Endothelial cell (in vitro differentiated cells): ENCODE measurements around the gene CIAPIN1. TPM values are rescaled to one million over a fixed set of nuclear protein-coding genes. Genes with fewer than 3 reads are reported as not detected.

ENCODE experiments used
- DNase-seq: peaks from one replicate; pipeline ENCODE4 v3.0.0; 2021; ENCODE audit warnings: low spot score
- H3K27ac Mint-ChIP-seq: one replicate; pipeline ENCODE4 v1.8.0; 2021; ENCODE audit warnings: mixed read lengths, inconsistent platforms; ENCODE audit not compliant: unreplicated experiment
- H3K27me3 Mint-ChIP-seq: one replicate; pipeline ENCODE4 v1.8.0; 2021; ENCODE audit warnings: mild to moderate bottlenecking, moderate library complexity, mixed read lengths, inconsistent platforms; ENCODE audit not compliant: unreplicated experiment
- H3K36me3 Mint-ChIP-seq: one replicate; pipeline ENCODE4 v1.8.0; 2021; ENCODE audit warnings: mild to moderate bottlenecking, low read depth, mixed read lengths, inconsistent platforms; ENCODE audit not compliant: unreplicated experiment
- H3K4me1 Mint-ChIP-seq: one replicate; pipeline ENCODE4 v1.8.0; 2021; ENCODE audit warnings: mild to moderate bottlenecking, mixed read lengths, inconsistent platforms; ENCODE audit not compliant: unreplicated experiment
- H3K4me3 Mint-ChIP-seq: one replicate; pipeline ENCODE4 v1.8.0; 2021; ENCODE audit warnings: mild to moderate bottlenecking, mixed read lengths, inconsistent platforms; ENCODE audit not compliant: unreplicated experiment
- H3K9me3 Mint-ChIP-seq: one replicate; pipeline ENCODE4 v1.8.0; 2021; ENCODE audit warnings: mixed read lengths, inconsistent platforms; ENCODE audit not compliant: unreplicated experiment
- CTCF ChIP-seq: fragments of 200-600 bp; sonication (generic); IDR thresholded peaks from one replicate; pipeline ENCODE4 v1.5.0; 2021; ENCODE audit warnings: antibody characterized with exemption; ENCODE audit not compliant: unreplicated experiment
- total RNA-seq: library from RNA; stranded (reverse); fragmentation: NEBNext Ultra II Directional; extraction: Animal tissue kit (Norgen Biotek cat#: 25700); gene quantifications from one replicate; pipeline ENCODE4 v1.2.1, GENCODE V29; 2021; ENCODE audit not compliant: unreplicated experiment

Gene CIAPIN1
- total RNA-seq, 1 donor from 2014 or later, result 82.6 TPM

GRCh38 chr16:57388359-57389086 lies 58.7 kb downstream of the CIAPIN1 start:
- H3K4me3 Mint-ChIP-seq, result no peak overlapping the region
- peaks cover 3% of the 10 kb centered on the region for H3K4me1 Mint-ChIP-seq
- DNase-seq, result no peak
- no peak for TF ChIP-seq CTCF
- H3K36me3 Mint-ChIP-seq, result no peaks in the 10 kb centered on the region
- peaks cover 12% of the 10 kb centered on the region for H3K27me3 Mint-ChIP-seq
- no peaks in the 10 kb centered on the region for H3K9me3 Mint-ChIP-seq
- H3K27ac Mint-ChIP-seq, result no peak overlapping the region

- Mint-ChIP-seq H3K27me3 (peaks cover 12% of the 10 kb centered on the region), H3K36me3 (no peaks in the 10 kb centered on the region), H3K9me3 (no peaks in the 10 kb centered on the region), H3K4me3 (no peak overlapping the region), H3K27ac (no peak overlapping the region), H3K4me1 (peaks cover 3% of the 10 kb centered on the region)
- TF ChIP-seq CTCF, result no peak
- no peak for DNase-seq
Observed at GRCh38 chr16:57387598-57388354, 59.4 kb downstream of the CIAPIN1 start.

GRCh38 chr16:57386381-57386951 lies 60.7 kb downstream of the CIAPIN1 start:
- no peaks in the 10 kb centered on the region for H3K36me3 Mint-ChIP-seq
- no peak for DNase-seq
- TF ChIP-seq CTCF, result no peak
- H3K9me3 Mint-ChIP-seq, result no peaks in the 10 kb centered on the region
- no peak overlapping the region for H3K4me3 Mint-ChIP-seq
- H3K27ac Mint-ChIP-seq, result no peak overlapping the region
- peaks cover 9% of the 10 kb centered on the region for H3K27me3 Mint-ChIP-seq
- peaks cover 3% of the 10 kb centered on the region for H3K4me1 Mint-ChIP-seq

GRCh38 chr16:57385083-57385482 lies 62.1 kb downstream of the CIAPIN1 start:
- Mint-ChIP-seq H3K27ac (no peak overlapping the region), H3K4me1 (peaks cover 9% of the 10 kb centered on the region), H3K36me3 (no peaks in the 10 kb centered on the region), H3K9me3 (no peaks in the 10 kb centered on the region), H3K4me3 (no peak overlapping the region), H3K27me3 (peaks cover 9% of the 10 kb centered on the region)
- TF ChIP-seq CTCF, result no peak
- no peak for DNase-seq
